Measurements from ENCODE around the gene CYP19A1. TPM values are rescaled to one million over a fixed set of nuclear protein-coding genes. Genes with fewer than 3 reads are reported as not detected.

CYP19A1 gene
- total and polyA plus RNA-seq, 3 experiments from 2014 or later, result not detected

- H3K4me1 ChIP-seq (ENCODE audit: insufficient read depth, low read length), result no peaks in the 10 kb centered on the region
- Mint-ChIP-seq H3K4me1 (no peaks in the 10 kb centered on the region), H3K9me3 (no peaks in the 10 kb centered on the region), H3K27ac (no peak overlapping the region), H3K27me3 (peaks cover 5 to 6% of the 10 kb centered on the region in 2 donors), H3K36me3 (no peaks in the 10 kb centered on the region), H3K4me3 (no peak overlapping the region)
- H3K4me3 ChIP-seq (ENCODE audit: low read length), result no peak overlapping the region
- CTCF ChIA-PET, result no interaction called here
- no peaks in the 10 kb centered on the region for H3K36me3 ChIP-seq (ENCODE audit: insufficient read depth, low read length)
- no peak for DNase-seq
- no peaks in the 10 kb centered on the region for H3K9me3 ChIP-seq (ENCODE audit: low read length)
- H3K27me3 ChIP-seq (ENCODE audit: insufficient read depth, low read length, poor library complexity, severe bottlenecking), result no peaks in the 10 kb centered on the region
- no peak overlapping the region for H3K27ac ChIP-seq (ENCODE audit: low read depth, low read length)
- POLR2A ChIA-PET, result no interaction called here
Measured at GRCh38 chr15:51367322-51367976, 29.1 kb upstream of the CYP19A1 start.

GRCh38 chr15:51366920-51367319, 28.5 kb upstream of the CYP19A1 start:
- DNase-seq, result no peak
- H3K36me3 ChIP-seq (ENCODE audit: insufficient read depth, low read length), result no peaks in the 10 kb centered on the region
- no peak overlapping the region for H3K27ac ChIP-seq (ENCODE audit: low read depth, low read length)
- no peak overlapping the region for H3K4me3 Mint-ChIP-seq
- H3K4me1 ChIP-seq (ENCODE audit: insufficient read depth, low read length), result no peaks in the 10 kb centered on the region
- ChIA-PET POLR2A (no interaction called here), CTCF (no interaction called here)
- no peaks in the 10 kb centered on the region for H3K27me3 ChIP-seq (ENCODE audit: insufficient read depth, low read length, poor library complexity, severe bottlenecking)
- H3K9me3 Mint-ChIP-seq, result no peaks in the 10 kb centered on the region
- peaks cover 5 to 6% of the 10 kb centered on the region in 2 donors for H3K27me3 Mint-ChIP-seq
- H3K4me3 ChIP-seq (ENCODE audit: low read length), result no peak overlapping the region
- no peaks in the 10 kb centered on the region for H3K36me3 Mint-ChIP-seq
- H3K27ac Mint-ChIP-seq, result no peak overlapping the region
- no peaks in the 10 kb centered on the region for H3K4me1 Mint-ChIP-seq
- no peaks in the 10 kb centered on the region for H3K9me3 ChIP-seq (ENCODE audit: low read length)

GRCh38 chr15:51366071-51366470, 27.7 kb upstream of the CYP19A1 start:
- no peak overlapping the region for H3K4me3 ChIP-seq (ENCODE audit: low read length)
- no peaks in the 10 kb centered on the region for H3K36me3 ChIP-seq (ENCODE audit: insufficient read depth, low read length)
- Mint-ChIP-seq H3K4me1 (no peaks in the 10 kb centered on the region), H3K27ac (no peak overlapping the region), H3K36me3 (no peaks in the 10 kb centered on the region), H3K4me3 (no peak overlapping the region), H3K9me3 (no peaks in the 10 kb centered on the region), H3K27me3 (peaks cover 5 to 6% of the 10 kb centered on the region in 2 donors)
- no peak for DNase-seq
- CTCF ChIA-PET, result interaction anchor here (0.6 kb wide), 1 partner anchor 10 kb away, joined by 3 read pairs; no protein-coding TSS in a partner anchor
- no peaks in the 10 kb centered on the region for H3K27me3 ChIP-seq (ENCODE audit: insufficient read depth, low read length, poor library complexity, severe bottlenecking)
- H3K4me1 ChIP-seq (ENCODE audit: insufficient read depth, low read length), result no peaks in the 10 kb centered on the region
- POLR2A ChIA-PET, result no interaction called here
- H3K9me3 ChIP-seq (ENCODE audit: low read length), result no peaks in the 10 kb centered on the region
- no peak overlapping the region for H3K27ac ChIP-seq (ENCODE audit: low read depth, low read length)

GRCh38 chr15:51365417-51365816, 27.0 kb upstream of the CYP19A1 start:
- Mint-ChIP-seq H3K9me3 (no peaks in the 10 kb centered on the region), H3K36me3 (no peaks in the 10 kb centered on the region), H3K27ac (no peak overlapping the region), H3K4me3 (no peak overlapping the region), H3K4me1 (no peaks in the 10 kb centered on the region), H3K27me3 (peaks cover 5 to 6% of the 10 kb centered on the region in 2 donors)
- Histone ChIP-seq H3K4me1 (ENCODE audit: insufficient read depth, low read length) (no peaks in the 10 kb centered on the region), H3K9me3 (ENCODE audit: low read length) (no peaks in the 10 kb centered on the region), H3K27me3 (ENCODE audit: insufficient read depth, low read length, poor library complexity, severe bottlenecking) (no peaks in the 10 kb centered on the region), H3K36me3 (ENCODE audit: insufficient read depth, low read length) (no peaks in the 10 kb centered on the region), H3K27ac (ENCODE audit: low read depth, low read length) (no peak overlapping the region), H3K4me3 (ENCODE audit: low read length) (no peak overlapping the region)
- ChIA-PET POLR2A (no interaction called here), CTCF (interaction anchor here (0.6 kb wide), 1 partner anchor 10 kb away, joined by 3 read pairs; no protein-coding TSS in a partner anchor)
- no peak for DNase-seq

- H3K27ac ChIP-seq (ENCODE audit: low read depth, low read length), result no peak overlapping the region
- no peak overlapping the region for H3K4me3 Mint-ChIP-seq
- CTCF ChIA-PET, result no interaction called here
- H3K36me3 Mint-ChIP-seq, result no peaks in the 10 kb centered on the region
- H3K4me1 ChIP-seq (ENCODE audit: insufficient read depth, low read length), result no peaks in the 10 kb centered on the region
- peaks cover 5 to 6% of the 10 kb centered on the region in 2 donors for H3K27me3 Mint-ChIP-seq
- H3K9me3 Mint-ChIP-seq, result no peaks in the 10 kb centered on the region
- no peaks in the 10 kb centered on the region for H3K9me3 ChIP-seq (ENCODE audit: low read length)
- H3K36me3 ChIP-seq (ENCODE audit: insufficient read depth, low read length), result no peaks in the 10 kb centered on the region
- H3K4me1 Mint-ChIP-seq, result no peaks in the 10 kb centered on the region
- POLR2A ChIA-PET, result no interaction called here
- no peak overlapping the region for H3K4me3 ChIP-seq (ENCODE audit: low read length)
- H3K27ac Mint-ChIP-seq, result no peak overlapping the region
- peaks cover 3% of the 10 kb centered on the region for H3K27me3 ChIP-seq (ENCODE audit: insufficient read depth, low read length, poor library complexity, severe bottlenecking)
- no peak for DNase-seq
Measured at GRCh38 chr15:51363383-51363782, 25.0 kb upstream of the CYP19A1 start.

- Histone ChIP-seq H3K4me3 (ENCODE audit: low read length) (no peak overlapping the region), H3K4me1 (ENCODE audit: insufficient read depth, low read length) (no peaks in the 10 kb centered on the region), H3K36me3 (ENCODE audit: insufficient read depth, low read length) (no peaks in the 10 kb centered on the region), H3K27ac (ENCODE audit: low read depth, low read length) (no peak overlapping the region), H3K9me3 (ENCODE audit: low read length) (no peaks in the 10 kb centered on the region), H3K27me3 (ENCODE audit: insufficient read depth, low read length, poor library complexity, severe bottlenecking) (peaks cover 3% of the 10 kb centered on the region)
- Mint-ChIP-seq H3K27me3 (peaks cover 0 to under 1% of the 10 kb centered on the region in 2 donors), H3K9me3 (no peaks in the 10 kb centered on the region), H3K4me3 (no peak overlapping the region), H3K36me3 (no peaks in the 10 kb centered on the region), H3K27ac (no peak overlapping the region), H3K4me1 (peaks cover 0 to 11% (median 0%) of the 10 kb centered on the region in 3 donors)
- POLR2A ChIA-PET, result no interaction called here
- CTCF ChIA-PET, result no interaction called here
- no peak for DNase-seq
Measured at GRCh38 chr15:51359981-51360380, 21.6 kb upstream of the CYP19A1 start.

- DNase-seq, result no peak
- POLR2A ChIA-PET, result no interaction called here
- Histone ChIP-seq H3K27ac (ENCODE audit: low read depth, low read length) (no peak overlapping the region), H3K36me3 (ENCODE audit: insufficient read depth, low read length) (no peaks in the 10 kb centered on the region), H3K4me3 (ENCODE audit: low read length) (no peak overlapping the region), H3K4me1 (ENCODE audit: insufficient read depth, low read length) (no peaks in the 10 kb centered on the region), H3K27me3 (ENCODE audit: insufficient read depth, low read length, poor library complexity, severe bottlenecking) (peaks cover 3% of the 10 kb centered on the region), H3K9me3 (ENCODE audit: low read length) (no peaks in the 10 kb centered on the region)
- no peaks in the 10 kb centered on the region for H3K36me3 Mint-ChIP-seq
- H3K27me3 Mint-ChIP-seq, result peaks cover 2 to 9% of the 10 kb centered on the region in 2 donors
- CTCF ChIA-PET, result no interaction called here
- H3K4me3 Mint-ChIP-seq, result peak overlapping the region in 1 of 7 donors; percentile 38
- H3K27ac Mint-ChIP-seq, result no peak overlapping the region
- H3K9me3 Mint-ChIP-seq, result no peaks in the 10 kb centered on the region
- H3K4me1 Mint-ChIP-seq, result peaks cover 0 to 11% (median 0%) of the 10 kb centered on the region in 3 donors
Measured at GRCh38 chr15:51356983-51357382, 18.6 kb upstream of the CYP19A1 start.

- Histone ChIP-seq H3K27me3 (ENCODE audit: insufficient read depth, low read length, poor library complexity, severe bottlenecking) (peaks cover 3% of the 10 kb centered on the region), H3K9me3 (ENCODE audit: low read length) (no peaks in the 10 kb centered on the region), H3K4me1 (ENCODE audit: insufficient read depth, low read length) (no peaks in the 10 kb centered on the region), H3K36me3 (ENCODE audit: insufficient read depth, low read length) (no peaks in the 10 kb centered on the region), H3K4me3 (ENCODE audit: low read length) (no peak overlapping the region), H3K27ac (ENCODE audit: low read depth, low read length) (no peak overlapping the region)
- Mint-ChIP-seq H3K9me3 (no peaks in the 10 kb centered on the region), H3K4me1 (peaks cover 0 to 11% (median 0%) of the 10 kb centered on the region in 3 donors), H3K4me3 (no peak overlapping the region), H3K27me3 (peaks cover 2 to 16% of the 10 kb centered on the region in 2 donors), H3K36me3 (no peaks in the 10 kb centered on the region), H3K27ac (no peak overlapping the region)
- DNase-seq, result no peak
- POLR2A ChIA-PET, result no interaction called here
- CTCF ChIA-PET, result no interaction called here
Measured at GRCh38 chr15:51356147-51356546, 17.8 kb upstream of the CYP19A1 start.

Data from CD8-positive, alpha-beta memory T cell (primary cell).